Fibroblast of pulmonary artery (primary cell): Measurements from ENCODE around the gene CD27.
A peak's percentile ranks its signal among the peaks of the same experiment; 100 is the strongest.
"Not testable (repeated sequence)": the region's sequence is repeated elsewhere in the genome, so short reads cannot be mapped to it uniquely, and the experiment has no call there.

Experiments used
- DNase-seq: peaks from one replicate; pipeline ENCODE4 v3.0.0-alpha.2; 2010; ENCODE audit warnings: low read depth
- H3K4me3 ChIP-seq: replicated peaks from 2 replicates; pipeline ENCODE4 v1.5.1; 2011; ENCODE audit warnings: low read depth, mild to moderate bottlenecking, control low read depth, low read length, moderate library complexity
- TF ChIP-seq, protein P1 (sequence below): IDR thresholded peaks from 2 replicates; pipeline ENCODE4 v1.5.1; 2011; ENCODE audit warnings: mild to moderate bottlenecking, control low read depth, low read length, inconsistent platforms; ENCODE audit errors: missing control alignments

CD27 gene

DNA sequence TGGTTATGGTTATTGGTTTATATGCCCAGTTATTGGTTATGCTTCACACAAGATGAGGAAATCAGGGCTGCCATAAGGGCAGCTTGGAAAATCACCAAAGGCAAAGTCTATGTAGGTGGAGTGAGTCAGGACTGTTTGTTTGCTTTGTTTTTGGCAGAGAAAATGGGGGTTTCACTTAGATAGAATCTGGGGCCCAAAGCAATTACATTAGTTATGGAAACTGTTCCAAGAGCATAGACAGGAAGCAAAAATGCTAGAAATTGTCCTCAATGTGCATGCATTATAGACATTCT, 23.5 kb downstream of the CD27 start:
- TF ChIP-seq, protein P1, sequence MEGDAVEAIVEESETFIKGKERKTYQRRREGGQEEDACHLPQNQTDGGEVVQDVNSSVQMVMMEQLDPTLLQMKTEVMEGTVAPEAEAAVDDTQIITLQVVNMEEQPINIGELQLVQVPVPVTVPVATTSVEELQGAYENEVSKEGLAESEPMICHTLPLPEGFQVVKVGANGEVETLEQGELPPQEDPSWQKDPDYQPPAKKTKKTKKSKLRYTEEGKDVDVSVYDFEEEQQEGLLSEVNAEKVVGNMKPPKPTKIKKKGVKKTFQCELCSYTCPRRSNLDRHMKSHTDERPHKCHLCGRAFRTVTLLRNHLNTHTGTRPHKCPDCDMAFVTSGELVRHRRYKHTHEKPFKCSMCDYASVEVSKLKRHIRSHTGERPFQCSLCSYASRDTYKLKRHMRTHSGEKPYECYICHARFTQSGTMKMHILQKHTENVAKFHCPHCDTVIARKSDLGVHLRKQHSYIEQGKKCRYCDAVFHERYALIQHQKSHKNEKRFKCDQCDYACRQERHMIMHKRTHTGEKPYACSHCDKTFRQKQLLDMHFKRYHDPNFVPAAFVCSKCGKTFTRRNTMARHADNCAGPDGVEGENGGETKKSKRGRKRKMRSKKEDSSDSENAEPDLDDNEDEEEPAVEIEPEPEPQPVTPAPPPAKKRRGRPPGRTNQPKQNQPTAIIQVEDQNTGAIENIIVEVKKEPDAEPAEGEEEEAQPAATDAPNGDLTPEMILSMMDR, result no peak
- DNase-seq, result no peak
- H3K4me3 ChIP-seq, result no peak overlapping the region

DNA sequence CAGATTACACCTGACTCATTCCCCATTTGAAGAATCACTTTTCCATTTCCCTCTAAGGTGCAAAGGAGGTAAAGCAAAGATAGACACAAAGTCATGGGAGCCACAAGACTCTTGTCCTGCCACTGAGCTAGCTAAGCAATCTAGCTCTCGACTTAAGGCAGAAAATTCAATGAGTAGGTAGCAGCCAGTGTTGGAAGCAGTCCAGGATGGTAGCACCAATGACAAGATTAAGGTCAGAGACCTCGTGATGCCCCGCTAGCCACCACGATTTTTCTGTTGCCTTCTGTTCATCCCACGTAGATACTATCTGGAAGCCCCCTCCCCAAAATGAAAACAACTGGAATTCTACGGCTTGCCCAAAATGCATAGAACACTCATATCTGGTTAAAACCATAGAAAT, 24.3 kb downstream of the CD27 start:
- H3K4me3 ChIP-seq, result peak overlapping the region; percentile 84
- TF ChIP-seq, protein P1, result no peak
- no peak for DNase-seq

DNA sequence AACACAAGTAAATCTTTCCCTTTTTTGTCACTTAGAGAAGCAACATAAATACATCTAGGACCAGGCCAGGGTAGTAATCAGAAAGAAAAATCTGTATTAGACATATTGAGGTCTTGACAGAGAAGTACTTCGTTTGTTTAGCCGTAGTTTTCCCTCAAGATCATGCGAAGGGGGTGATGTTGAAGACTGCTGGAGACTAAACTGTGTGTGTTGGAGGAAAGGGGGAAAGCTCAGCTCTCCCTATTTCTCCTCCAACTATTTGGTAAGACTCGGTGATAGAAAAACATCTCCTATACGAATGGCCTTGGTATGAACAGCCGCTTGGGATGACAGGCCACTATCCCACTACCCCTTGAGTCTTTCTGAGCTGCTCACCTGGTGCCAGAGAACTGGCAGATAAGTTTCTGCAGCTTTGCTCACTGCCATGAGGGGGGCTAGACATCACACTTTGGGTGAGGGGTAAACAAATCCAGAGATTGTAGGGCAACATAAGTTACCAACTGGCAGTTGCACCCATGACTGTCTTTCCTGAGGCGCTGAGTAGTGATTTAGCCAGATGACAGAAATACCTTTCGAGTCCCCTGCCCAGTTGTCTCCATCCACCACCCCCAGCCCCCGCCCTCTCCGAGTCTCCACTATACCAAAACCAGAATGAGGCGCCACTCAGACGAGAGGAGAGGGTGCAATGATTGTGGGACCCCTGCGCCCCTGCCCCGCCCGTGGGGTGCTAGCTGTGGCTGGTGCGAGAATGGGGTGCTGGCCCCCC, 25.0 kb downstream of the CD27 start:
- no peak for DNase-seq
- H3K4me3 ChIP-seq, result peak overlapping the region; percentile 84
- TF ChIP-seq, protein P1, result no peak

DNA sequence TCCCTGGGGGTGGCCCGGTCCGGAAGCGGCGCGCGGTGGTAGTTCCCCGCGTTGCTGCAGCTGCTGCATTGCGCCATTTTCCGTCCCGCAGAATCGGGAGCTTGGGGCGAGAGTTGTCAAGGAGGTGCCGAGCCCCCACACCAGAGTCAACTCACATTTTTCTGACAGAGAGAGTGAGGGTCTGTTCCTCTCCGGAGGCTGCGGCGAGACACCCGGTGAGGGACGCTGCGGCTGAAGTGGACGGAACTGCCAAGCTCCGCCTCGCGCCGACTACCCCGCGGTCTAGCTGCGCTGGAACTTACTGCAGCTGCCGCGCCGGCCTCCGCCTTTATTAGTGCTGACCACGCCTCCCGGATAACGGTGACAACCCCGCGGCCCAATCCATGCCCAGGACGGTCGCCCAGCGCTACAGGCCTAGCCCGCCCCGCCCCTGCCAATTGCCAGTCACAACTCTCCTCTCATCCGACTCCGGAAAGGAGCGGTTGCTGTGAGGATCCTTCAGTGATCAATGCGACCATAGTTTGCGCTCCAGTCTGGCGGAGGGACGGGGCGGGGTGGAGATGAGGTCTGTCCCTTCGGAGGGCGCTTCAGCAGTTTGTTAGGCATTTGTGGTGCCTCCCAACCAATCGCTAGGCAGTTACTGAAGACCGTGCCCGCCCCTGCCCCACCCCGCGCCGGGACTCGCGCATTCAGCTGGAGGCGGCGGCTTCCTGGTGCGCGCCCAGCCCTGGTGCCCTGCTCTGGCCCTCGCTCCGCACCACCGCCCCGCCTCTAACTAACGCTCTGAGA, 25.8 kb downstream of the CD27 start, which contains the start of gene VAMP1:
TSS of gene VAMP1 (minus strand) at position 303 of the 789 bp plus-strand sequence. CDS start at position 157, 146 bp downstream.
- TF ChIP-seq, protein P1, result no peak
- DNase-seq, result peak; percentile 96

DNA sequence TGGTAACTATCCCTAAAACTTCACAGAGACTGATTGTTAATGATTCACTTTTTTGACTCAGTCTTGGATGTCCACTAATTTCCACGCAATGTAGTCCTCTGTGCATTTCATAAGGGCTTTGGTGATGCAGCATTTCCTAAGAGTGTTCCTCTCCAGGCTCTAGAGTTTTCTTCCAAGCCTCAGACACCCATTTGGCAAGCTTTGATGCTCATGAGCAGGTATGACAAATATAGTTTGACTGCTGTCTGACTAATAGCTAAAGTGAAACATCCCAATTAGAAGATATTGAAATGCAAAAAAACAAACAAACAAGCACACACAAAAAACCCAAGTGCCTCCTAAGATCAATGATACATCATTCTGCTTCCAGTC, 27.2 kb downstream of the CD27 start:
- no peak for DNase-seq
- TF ChIP-seq, protein P1, result no peak

More for the DNA sequence above, 25.8 kb downstream of the CD27 start, which contains the start of gene VAMP1:
- H3K4me3 ChIP-seq, result peak within 1 kb of the TSS; percentile 84

DNA sequence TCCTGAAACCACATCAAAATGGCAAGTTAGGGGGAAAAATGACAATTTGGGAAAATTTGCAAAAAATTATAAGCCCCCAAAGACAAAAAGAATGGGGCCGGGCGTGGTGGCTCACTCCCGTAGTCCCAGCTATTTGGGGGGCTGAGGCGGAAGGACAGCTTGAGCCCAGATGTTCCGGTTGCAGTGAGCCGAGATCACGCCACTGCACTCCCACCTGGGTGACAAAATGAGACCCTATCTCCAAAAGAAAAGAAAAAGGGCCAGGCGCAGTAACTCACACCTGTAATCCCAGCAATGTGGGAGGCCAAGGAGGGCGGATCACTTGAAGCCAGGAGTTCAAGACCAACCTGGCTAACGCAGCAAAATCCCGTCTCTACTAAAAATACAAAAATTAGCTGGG, 27.7 kb downstream of the CD27 start:
- TF ChIP-seq, protein P1, result no peak
- no peak for DNase-seq
- H3K4me3 ChIP-seq, result no peak overlapping the region

More for the DNA sequence above, 27.2 kb downstream of the CD27 start:
- no peak overlapping the region for H3K4me3 ChIP-seq

DNA sequence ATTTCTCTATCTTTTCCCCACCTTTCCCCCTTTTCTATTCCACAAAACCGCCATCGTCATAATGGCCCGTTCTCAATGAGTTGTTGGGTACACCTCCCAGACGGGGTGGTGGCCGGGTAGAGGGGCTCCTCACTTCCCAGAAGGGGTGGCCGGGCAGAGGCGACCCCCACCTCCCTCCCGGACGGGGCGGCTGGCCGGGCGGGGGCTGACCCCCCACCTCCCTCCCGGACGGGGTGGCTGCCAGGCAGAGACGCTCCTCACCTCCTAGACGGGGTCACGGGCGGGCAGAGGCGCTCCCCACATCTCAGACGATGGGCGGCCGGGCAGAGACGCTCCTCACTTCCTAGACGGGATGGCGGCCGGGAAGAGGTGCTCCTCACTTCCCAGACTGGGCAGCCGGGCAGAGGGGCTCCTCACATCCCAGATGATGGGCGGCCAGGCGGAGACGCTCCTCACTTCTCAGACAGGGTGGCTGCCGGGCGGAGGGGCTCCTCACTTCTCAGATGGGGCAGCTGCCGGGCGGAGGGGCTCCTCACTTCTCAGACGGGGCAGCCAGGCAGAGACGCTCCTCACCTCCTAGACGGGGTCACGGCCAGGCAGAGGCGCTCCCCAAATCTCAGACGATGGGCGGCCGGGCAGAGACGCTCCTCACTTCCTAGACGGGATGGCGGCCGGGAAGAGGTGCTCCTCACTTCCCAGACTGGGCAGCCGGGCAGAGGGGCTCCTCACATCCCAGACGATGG, 30.6 kb downstream of the CD27 start:
- DNase-seq, H3K4me3 ChIP-seq: not testable (repeated sequence)
